C4-2B (cell line): Measurements from ENCODE around the gene UBL4A.

ENCODE experiments used
- H3K27ac ChIP-seq: fragments of 450-650 bp; 2 replicates; pipeline ENCODE4 v1.5.1; 2017
- ZFX ChIP-seq: fragments of 450-650 bp; IDR thresholded peaks from 2 replicates; pipeline ENCODE4 v1.6.1; 2017
- TF ChIP-seq, protein P1 (sequence below): fragments of 450-650 bp; conservative IDR thresholded peaks from 2 replicates; pipeline ENCODE4 v1.5.1; 2017; ENCODE audit warnings: mild to moderate bottlenecking

UBL4A gene

DNA sequence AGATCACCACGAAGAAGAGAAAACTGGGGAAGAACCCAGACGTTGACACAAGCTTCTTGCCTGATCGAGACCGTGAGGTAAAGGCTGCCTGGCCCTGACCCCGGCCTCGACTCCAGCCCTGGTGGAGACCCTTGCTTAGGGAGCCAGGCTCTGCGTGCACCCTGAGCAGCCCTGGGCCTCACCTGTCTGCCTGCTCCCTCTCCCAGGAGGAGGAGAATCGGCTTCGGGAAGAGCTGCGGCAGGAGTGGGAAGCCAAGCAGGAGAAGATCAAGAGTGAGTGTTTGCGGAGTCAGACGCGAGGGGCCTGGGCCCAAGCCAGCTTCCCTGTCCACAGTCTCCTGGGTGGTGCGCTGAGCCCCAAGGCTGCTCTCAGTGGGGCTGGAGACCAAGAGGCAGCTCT is 37.9 kb downstream of the UBL4A start:
- no peak overlapping the region for H3K27ac ChIP-seq
- TF ChIP-seq, protein P1, sequence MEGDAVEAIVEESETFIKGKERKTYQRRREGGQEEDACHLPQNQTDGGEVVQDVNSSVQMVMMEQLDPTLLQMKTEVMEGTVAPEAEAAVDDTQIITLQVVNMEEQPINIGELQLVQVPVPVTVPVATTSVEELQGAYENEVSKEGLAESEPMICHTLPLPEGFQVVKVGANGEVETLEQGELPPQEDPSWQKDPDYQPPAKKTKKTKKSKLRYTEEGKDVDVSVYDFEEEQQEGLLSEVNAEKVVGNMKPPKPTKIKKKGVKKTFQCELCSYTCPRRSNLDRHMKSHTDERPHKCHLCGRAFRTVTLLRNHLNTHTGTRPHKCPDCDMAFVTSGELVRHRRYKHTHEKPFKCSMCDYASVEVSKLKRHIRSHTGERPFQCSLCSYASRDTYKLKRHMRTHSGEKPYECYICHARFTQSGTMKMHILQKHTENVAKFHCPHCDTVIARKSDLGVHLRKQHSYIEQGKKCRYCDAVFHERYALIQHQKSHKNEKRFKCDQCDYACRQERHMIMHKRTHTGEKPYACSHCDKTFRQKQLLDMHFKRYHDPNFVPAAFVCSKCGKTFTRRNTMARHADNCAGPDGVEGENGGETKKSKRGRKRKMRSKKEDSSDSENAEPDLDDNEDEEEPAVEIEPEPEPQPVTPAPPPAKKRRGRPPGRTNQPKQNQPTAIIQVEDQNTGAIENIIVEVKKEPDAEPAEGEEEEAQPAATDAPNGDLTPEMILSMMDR, result no peak

DNA sequence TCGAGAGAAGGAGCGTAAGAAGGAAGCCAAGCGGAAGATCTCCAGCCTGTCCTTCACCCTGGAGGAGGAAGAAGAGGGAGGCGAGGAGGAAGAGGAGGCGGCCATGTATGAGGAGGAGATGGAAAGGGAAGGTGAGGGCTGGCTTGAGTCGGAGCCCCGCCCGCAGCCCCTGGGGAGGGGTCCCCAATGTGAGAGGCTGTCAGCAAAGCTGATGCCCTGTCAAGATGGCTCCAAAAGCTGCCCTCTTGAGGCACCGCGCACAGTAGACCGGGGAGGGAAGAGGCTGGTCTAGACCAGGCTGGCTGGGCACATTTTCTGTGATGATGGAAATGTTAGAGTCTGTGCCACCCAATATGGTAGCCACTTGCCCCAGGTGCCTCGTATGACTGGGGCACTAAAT is 40.0 kb downstream of the UBL4A start:
- no peak overlapping the region for H3K27ac ChIP-seq
- TF ChIP-seq ZFX, result no peak
- TF ChIP-seq, protein P1, result no peak

DNA sequence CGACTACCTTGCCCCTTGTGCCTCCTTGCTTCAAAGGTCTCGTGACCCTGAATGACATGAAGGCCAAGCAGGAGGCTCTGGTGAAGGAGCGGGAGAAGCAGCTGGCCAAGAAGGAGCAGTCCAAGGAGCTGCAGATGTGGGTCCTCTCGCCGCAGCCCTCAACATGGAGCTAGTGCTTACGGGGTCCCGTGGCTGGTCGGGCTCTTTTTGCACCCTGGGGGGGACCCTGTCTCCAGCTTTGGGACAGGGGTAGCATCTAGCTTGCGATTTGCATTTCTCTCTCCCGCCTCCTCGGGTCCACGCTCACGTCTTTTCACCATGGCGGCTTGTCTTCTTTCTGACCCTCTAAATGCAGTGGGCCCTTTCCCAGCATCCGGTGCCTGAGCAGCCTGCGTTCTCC is 40.6 kb downstream of the UBL4A start:
- no peak overlapping the region for H3K27ac ChIP-seq
- TF ChIP-seq, protein P1, result no peak
- no peak for TF ChIP-seq ZFX

- TF ChIP-seq, protein P1, result no peak
- TF ChIP-seq ZFX, result no peak; the same call in 1 of the 2 replicates
- H3K27ac ChIP-seq, result peak overlapping the region; percentile 97
Observed at GRCh38 chrX:154444755-154445246, 41.6 kb downstream of the UBL4A start.

GRCh38 chrX:154443992-154444754 is 42.2 kb downstream of the UBL4A start, which contains the start of gene FAM50A:
Gene FAM50A (plus strand): TSS chrX:154444141. CDS start chrX:154444236, 95 bp downstream.
- TF ChIP-seq, protein P1, result no peak
- TF ChIP-seq ZFX, result peak; percentile 71; the same call in 1 of the 2 replicates
- H3K27ac ChIP-seq, result peak within 1 kb of the TSS; percentile 97

GRCh38 chrX:154443479-154443910 is 42.9 kb downstream of the UBL4A start:
- no peak for TF ChIP-seq ZFX
- TF ChIP-seq, protein P1, result no peak
- H3K27ac ChIP-seq, result peak overlapping the region; percentile 97

- H3K27ac ChIP-seq, result peak overlapping the region; percentile 97; the same call in 1 of the 2 replicates
- TF ChIP-seq, protein P1, result no peak
- TF ChIP-seq ZFX, result no peak
Observed at GRCh38 chrX:154441984-154442707, 44.3 kb downstream of the UBL4A start.
